Gastroesophageal sphincter (tissue), 3 donors: ENCODE measurements around the gene APLF.

Source experiments
- POLR2A ChIP-seq, 2 donors: fragments of 450-650 bp; IDR thresholded peaks; one replicate each; pipeline ENCODE4 v1.6.1; 2017; ENCODE audit warnings: antibody characterized with exemption in 2 of 2, mild to moderate bottlenecking in 2 of 2, moderate library complexity in 1 of 2
- TF ChIP-seq, protein P1 (sequence below), 4 experiments: fragments of 200-600 bp in 2 of 4; fragments of 450-650 bp in 2 of 4; sonication (generic) in 1 of 4; IDR thresholded peaks; one replicate each; pipeline ENCODE4 v1.5.1; 2017 to 2019; ENCODE audit warnings: antibody characterized with exemption in 4 of 4, mild to moderate bottlenecking in 2 of 4, moderate library complexity in 2 of 4

DNA sequence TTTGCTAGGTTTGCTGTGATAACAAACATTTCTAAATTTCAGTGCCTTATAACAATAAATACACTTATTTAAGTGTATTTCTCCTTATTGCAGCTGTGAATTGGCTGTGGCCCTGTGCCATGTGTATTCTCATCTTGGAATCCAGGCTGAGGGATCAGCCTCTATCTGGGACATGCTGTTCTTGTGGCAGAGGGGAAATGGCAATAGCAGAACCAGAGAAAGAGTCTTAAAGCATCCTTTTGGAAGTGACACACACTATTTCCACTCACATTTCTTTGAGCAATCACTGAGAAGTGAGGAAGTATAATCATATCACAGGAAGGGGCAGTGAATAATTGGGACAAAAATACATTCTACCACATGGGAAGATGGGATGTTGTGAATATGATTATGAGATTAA lies 109.8 kb downstream of the APLF start:
- TF ChIP-seq, protein P1, sequence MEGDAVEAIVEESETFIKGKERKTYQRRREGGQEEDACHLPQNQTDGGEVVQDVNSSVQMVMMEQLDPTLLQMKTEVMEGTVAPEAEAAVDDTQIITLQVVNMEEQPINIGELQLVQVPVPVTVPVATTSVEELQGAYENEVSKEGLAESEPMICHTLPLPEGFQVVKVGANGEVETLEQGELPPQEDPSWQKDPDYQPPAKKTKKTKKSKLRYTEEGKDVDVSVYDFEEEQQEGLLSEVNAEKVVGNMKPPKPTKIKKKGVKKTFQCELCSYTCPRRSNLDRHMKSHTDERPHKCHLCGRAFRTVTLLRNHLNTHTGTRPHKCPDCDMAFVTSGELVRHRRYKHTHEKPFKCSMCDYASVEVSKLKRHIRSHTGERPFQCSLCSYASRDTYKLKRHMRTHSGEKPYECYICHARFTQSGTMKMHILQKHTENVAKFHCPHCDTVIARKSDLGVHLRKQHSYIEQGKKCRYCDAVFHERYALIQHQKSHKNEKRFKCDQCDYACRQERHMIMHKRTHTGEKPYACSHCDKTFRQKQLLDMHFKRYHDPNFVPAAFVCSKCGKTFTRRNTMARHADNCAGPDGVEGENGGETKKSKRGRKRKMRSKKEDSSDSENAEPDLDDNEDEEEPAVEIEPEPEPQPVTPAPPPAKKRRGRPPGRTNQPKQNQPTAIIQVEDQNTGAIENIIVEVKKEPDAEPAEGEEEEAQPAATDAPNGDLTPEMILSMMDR (IDR thresholded peaks at IDR 0.05): no peak
- no peak for TF ChIP-seq POLR2A (IDR thresholded peaks at IDR 0.05)
